Esophagus muscularis mucosa (tissue), 3 donors: ENCODE results near the gene KCTD1.

Experiments used
- CTCF ChIP-seq, 3 experiments: fragments of 200-600 bp in 2 of 3; fragments of 450-650 bp in 1 of 3; sonication (generic) in 2 of 3; IDR thresholded peaks; one replicate each; pipeline ENCODE4 v1.5.1; 2017 to 2019; ENCODE audit warnings: antibody characterized with exemption in 3 of 3, mild to moderate bottlenecking in 2 of 3, moderate library complexity in 1 of 3
- POLR2A ChIP-seq: fragments of 450-650 bp; IDR thresholded peaks from one replicate; pipeline ENCODE4 v1.6.1; 2017; ENCODE audit warnings: antibody characterized with exemption, moderate library complexity, mild to moderate bottlenecking, low read depth
- POLR2AphosphoS5 ChIP-seq, 2 donors: sonication (generic); formaldehyde crosslinking; IDR thresholded peaks; one replicate each; pipeline ENCODE4 v1.6.1; 2017; ENCODE audit warnings: antibody characterized with exemption in 2 of 2

GRCh38 chr18:26516964-26517363 is 31.4 kb downstream of the KCTD1 start:
- no peak for TF ChIP-seq CTCF (IDR thresholded peaks at IDR 0.05)
- no peak for TF ChIP-seq POLR2A
- no peak for TF ChIP-seq POLR2AphosphoS5 (IDR thresholded peaks at IDR 0.05)
